Activated CD4-positive, CD25-positive, alpha-beta regulatory T cell (primary cell): ENCODE data around the gene ARHGEF10L.
A peak's percentile ranks its signal among the peaks of the same experiment; 100 is the strongest.

Experiments used
- DNase-seq, 4 experiments: peaks; one replicate each; lab custom pipeline; 2025; lab: John Stamatoyannopoulos, UW

The ARHGEF10L gene

DNA sequence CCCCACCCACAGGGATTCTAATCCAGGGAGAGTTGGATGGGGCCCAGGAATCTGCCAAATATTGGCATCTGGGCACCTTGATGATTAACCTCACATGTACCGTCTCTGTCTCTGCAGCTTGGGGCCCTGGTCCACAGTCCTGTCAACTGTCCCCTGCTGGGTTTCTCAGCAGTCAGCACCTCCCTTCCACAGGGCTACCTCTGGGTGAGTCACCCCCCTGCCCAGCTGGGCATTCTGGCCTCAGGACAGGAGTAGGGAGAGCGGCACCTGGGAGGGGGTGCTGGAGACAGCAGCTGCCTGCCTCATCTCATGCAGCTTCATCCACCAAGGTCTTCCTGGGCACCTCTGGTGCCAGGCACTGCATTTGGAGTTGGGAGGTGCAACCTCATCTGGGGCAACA is 115.0 kb downstream of the ARHGEF10L start:
- DNase-seq, result no peak

DNA sequence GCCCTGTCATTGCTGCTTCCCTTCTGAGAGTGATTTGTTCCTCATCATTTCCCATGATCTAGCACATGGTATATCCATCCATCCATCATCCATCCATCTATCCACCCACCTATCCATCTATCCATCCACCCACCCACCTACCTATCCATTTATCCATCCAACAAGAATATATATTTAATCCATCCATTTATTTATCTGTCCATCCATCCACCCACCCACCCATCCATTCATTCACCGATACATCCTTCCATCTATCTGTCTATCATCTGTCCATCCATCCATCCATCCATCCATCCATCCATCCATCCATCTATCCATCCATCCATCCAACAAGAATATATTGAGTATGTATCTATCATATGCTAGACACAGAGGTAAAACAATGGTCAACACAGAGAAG is 115.7 kb downstream of the ARHGEF10L start:
- no peak for DNase-seq

- no peak for DNase-seq
Measured at GRCh38 chr1:17655922-17656321, 116.4 kb downstream of the ARHGEF10L start.

DNA sequence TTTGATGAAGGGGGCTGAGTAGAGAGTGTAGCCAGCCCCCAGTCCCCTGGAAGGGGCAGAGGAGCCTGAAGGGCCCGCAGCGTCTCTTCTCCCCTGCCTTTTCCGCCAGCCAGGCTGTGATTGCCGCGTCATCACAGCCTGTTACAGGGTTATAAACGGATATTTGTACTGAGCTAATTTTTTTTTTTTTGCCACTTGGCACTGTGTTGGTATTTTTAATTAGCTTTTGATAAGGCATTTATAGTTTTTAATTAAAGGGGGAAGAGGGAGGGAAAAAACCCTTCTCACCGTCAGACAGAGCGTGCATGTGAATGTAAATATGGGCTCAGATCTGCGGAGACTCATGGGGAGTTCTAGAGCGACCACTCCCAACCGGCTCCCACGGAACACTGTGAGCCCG is 117.9 kb downstream of the ARHGEF10L start:
- no peak for DNase-seq

DNA sequence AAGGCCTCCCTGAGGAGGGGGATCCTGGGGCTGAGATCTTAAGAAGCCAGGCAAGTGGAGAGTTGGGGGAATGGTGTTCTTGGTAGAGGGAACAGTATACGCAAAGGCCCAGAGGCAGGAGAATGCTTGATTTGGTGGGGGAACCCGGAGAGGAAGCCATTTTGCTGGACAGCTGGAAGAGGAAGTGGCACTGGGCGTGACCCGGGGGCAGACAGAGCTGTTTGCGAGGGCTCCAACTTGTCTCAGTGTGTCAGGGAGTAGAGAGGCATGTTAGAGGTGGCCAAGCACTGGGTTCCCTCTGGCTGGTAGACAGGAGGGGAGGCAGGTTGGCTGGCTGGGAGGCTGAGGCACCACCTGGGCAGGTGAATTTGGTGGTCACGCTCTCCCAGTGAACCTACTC is 119.3 kb downstream of the ARHGEF10L start:
- DNase-seq, result no peak

GRCh38 chr1:17661546-17662157 is 122.2 kb downstream of the ARHGEF10L start:
- peak in 2 of 4 experiments; percentile 6 to 12 for DNase-seq

DNA sequence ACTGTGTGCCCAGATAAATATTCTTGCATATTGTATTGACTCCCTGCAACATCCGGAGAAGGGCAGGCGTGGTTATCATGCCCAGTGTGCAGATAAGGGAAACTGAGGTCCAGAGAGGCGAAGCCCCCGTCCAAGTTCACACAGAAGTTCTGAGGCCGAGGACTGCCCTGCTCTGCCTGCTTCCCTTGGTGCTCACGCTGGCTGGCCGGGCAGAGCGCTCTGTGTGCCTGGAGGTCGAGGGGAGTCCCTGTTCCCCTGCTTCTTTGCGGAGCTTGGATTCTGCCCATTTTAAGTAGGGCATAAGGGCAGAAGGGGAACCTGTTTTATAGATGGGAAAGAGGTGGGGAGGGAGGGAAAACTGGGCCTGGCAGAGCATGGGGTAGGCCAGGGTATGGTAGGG is 122.8 kb downstream of the ARHGEF10L start:
- no peak for DNase-seq

DNA sequence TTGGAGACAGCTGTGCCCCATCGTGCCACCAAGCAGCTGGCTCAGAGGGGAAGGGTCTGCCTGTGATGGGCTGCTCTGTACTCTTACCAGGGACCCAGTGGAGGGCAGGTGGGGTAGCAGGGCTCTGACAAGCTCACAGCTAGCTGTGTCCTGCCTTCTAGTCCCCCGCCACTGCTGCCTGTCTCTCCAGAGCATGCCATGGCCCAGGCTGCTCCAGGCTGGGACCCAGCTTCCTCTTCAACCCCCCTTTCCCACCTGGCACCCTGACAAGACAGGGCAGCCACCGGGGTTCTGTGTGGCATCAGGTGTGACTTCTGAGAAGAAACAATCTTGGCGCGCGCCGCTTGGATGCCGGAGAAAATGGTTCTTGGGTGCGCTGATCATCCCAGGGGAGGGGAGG is 123.3 kb downstream of the ARHGEF10L start:
- no peak for DNase-seq

GRCh38 chr1:17663646-17664045 is 124.1 kb downstream of the ARHGEF10L start:
- no peak for DNase-seq

GRCh38 chr1:17664322-17664721 is 124.8 kb downstream of the ARHGEF10L start:
- no peak for DNase-seq

GRCh38 chr1:17665054-17665453 is 125.6 kb downstream of the ARHGEF10L start:
- DNase-seq, result no peak

DNA sequence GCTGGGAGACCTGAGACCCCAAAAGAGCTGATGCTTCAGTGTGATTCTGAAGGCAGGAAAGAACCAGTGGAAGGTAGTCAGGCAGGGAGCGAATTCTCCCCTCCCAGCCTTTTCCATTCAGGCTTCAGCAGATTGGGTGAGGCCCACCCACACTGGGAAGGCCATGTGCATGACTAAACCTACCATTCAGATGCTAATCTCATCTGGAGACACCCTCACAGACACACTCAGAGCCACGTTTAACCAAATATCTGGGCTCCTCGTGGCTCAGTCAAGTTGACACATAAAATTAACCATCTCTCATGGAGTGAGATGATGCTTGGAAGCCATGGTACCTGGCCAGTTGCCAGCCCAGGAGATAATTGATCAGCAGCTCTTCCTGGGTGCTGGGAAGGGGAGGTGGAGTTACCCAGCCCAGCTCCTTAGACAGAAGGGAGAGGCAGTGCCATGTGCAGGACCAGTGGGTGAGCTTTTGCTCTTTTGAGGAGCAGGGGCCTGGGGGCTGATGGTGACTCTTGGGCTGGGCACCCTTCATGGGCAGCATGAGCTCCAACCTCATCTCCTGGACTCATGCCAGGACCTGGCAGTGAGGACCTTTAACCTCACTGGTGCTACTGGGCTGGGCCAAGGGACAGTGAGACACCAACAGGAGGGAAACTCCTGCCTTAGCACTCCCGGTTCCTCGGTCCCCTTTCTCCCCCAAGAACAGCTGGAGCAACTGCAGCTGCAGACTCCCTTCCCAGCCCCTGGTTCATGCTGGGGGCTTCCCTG is 126.6 kb downstream of the ARHGEF10L start:
- DNase-seq, result no peak

DNA sequence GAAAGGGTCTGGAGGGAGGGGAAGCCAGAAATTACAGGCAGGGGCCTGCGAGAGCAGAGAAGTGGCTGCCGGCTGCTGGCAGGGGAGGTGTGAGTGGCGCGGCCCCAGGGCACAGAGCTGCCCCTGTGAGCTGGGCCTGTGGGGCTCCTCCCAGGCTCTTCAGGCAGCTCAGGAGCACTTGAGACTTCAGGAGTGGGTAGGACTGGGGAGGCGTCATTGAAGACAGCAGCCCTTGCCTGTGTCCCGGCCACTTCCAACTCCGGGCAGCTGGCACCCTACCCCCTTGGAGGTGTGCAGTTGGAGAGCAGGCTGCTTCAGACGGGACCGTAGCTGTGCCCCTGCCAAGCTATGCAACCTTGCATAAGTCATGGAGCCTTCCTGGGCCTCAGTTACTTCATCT is 128.1 kb downstream of the ARHGEF10L start:
- no peak for DNase-seq

GRCh38 chr1:17668195-17668594 is 128.7 kb downstream of the ARHGEF10L start:
- no peak for DNase-seq

- DNase-seq, result no peak
Measured at GRCh38 chr1:17668624-17669175, 129.2 kb downstream of the ARHGEF10L start.

GRCh38 chr1:17669305-17669704 is 129.8 kb downstream of the ARHGEF10L start:
- no peak for DNase-seq

GRCh38 chr1:17669866-17670451 is 130.5 kb downstream of the ARHGEF10L start:
- no peak for DNase-seq

DNA sequence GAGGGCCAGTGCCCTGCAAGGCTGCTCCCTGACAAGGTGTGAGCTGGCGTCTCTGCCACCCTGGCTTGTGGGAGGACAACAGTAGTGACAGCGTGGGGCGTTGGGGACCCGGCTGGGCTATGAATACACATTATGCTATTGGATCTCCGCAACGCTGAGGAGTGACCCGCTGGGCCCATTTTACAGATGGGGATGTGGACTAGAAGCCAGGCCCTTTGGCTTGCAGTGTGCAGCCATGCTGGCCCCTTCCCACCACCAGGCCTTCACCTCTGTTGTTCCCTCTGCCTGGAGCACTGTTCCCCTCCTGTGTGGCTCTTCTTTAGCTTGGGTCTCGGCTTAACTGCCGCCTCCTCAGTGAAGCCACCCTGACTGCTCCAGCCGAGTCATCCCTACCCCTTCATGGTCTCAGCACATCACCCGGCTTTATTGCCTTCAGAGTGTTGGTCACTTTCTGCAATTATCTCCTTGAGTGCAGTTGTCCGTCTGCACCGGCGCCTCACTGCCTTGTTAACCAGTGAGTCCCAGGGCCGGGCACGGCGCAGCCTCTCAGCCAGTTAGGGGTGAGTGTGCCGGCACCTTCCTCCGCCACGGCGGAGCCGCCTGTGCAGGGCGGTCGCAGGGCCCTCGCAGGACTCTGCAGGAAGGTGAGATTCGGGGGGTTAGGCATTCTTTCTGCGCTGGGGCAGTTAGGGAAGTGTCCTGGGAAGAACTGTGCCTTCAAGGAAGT is 131.3 kb downstream of the ARHGEF10L start:
- no peak for DNase-seq

DNA sequence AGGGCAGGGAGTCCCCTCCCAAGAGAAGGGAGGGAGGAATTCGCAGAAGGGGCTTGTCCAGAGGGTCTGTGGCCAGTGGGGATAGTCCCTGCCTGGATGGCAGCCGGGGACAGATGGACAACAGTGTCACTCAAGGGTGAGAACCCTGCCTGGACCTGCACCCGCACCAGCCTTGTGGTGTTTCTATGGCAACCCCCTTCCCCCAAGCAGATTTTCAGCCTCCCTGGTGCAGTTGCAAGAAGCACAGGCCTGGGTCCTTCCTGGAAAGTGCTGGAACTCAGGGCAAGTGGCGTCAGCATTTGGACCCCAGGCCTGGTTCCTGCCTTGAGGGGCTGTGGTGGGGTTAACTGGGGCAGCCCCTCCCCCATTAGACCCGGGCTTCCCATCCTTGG is 131.8 kb downstream of the ARHGEF10L start:
- DNase-seq, result no peak

GRCh38 chr1:17671741-17672140 is 132.2 kb downstream of the ARHGEF10L start:
- DNase-seq, result no peak

- DNase-seq, result no peak
Measured at GRCh38 chr1:17672226-17672625, 132.7 kb downstream of the ARHGEF10L start.

- DNase-seq, result no peak
Measured at GRCh38 chr1:17673329-17674072, 134.0 kb downstream of the ARHGEF10L start.
